HG02759 (cell line): Measurements from ENCODE around the gene MYRF.

Experiments used
- ATAC-seq: cut with Tn5 transposase; IDR thresholded peaks from one replicate; pipeline ENCODE4 v1.9.1; 2021; ENCODE audit warnings: mild to moderate bottlenecking, moderate library complexity; ENCODE audit not compliant: unreplicated experiment

The MYRF gene

DNA sequence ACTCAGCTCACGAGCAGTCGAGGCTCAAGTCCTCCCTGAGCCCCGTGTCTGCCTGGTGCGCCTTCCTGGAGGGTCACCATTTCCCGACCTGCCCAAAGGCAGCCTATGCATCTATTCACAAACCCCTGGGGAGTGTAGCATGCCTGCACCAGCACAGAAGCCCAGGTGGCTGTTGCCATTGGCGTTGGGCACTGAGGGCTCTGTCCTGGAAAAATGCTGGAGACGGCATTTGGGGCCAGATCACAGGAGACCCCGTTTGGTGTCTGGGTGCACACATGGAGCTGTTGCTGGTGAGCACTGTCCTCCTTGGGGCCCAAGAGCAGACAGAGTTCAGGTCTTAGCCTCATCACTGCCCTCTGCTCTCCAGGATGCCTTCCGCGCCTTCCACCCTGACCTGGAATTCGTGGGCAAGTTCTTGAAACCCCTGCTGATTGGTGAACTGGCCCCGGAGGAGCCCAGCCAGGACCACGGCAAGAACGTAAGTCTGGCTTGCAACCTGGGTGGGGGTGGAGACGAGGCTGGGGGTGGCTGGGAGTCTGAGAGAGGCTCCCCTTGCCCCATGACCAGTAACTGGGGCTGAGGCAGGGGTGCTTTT lies 85.1 kb downstream of the MYRF start:
- no peak for ATAC-seq
